ENCODE results near the gene ZNF740. TPM values are rescaled to one million over a fixed set of nuclear protein-coding genes. Genes with fewer than 3 reads are reported as not detected.

Gene ZNF740
- total RNA-seq, 1 donor from 2014 or later = 39.6 TPM

DNA sequence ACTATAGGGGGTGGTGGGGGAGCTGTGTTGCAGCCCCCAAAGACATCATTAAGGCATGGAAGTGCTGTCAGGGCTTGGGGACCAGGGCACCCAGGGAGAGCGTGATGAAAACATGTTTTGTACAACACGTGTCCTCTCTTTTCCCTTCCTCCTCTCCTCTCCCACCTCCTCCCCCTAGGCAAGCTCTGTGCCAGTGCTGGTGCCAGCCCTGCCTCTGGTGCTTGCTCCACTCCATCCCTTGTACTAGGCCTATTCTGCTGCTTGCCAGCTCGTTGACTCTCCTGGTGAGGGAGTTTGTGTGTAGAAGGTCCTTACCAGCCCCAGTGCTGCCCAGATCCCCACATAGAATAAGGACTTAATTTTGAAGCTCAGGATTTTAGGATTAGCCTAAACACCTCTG, 54.6 kb downstream of the ZNF740 start:
- TF ChIP-seq, protein P1, sequence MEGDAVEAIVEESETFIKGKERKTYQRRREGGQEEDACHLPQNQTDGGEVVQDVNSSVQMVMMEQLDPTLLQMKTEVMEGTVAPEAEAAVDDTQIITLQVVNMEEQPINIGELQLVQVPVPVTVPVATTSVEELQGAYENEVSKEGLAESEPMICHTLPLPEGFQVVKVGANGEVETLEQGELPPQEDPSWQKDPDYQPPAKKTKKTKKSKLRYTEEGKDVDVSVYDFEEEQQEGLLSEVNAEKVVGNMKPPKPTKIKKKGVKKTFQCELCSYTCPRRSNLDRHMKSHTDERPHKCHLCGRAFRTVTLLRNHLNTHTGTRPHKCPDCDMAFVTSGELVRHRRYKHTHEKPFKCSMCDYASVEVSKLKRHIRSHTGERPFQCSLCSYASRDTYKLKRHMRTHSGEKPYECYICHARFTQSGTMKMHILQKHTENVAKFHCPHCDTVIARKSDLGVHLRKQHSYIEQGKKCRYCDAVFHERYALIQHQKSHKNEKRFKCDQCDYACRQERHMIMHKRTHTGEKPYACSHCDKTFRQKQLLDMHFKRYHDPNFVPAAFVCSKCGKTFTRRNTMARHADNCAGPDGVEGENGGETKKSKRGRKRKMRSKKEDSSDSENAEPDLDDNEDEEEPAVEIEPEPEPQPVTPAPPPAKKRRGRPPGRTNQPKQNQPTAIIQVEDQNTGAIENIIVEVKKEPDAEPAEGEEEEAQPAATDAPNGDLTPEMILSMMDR (IDR thresholded peaks at IDR 0.05) = no peak
- no peak overlapping the region for H3K27ac Mint-ChIP-seq (ENCODE audit: unreplicated experiment)
- no peaks in the 10 kb centered on the region for H3K36me3 Mint-ChIP-seq (ENCODE audit: unreplicated experiment)
- H3K9me3 Mint-ChIP-seq (ENCODE audit: unreplicated experiment) = no peaks in the 10 kb centered on the region
- H3K4me3 Mint-ChIP-seq (ENCODE audit: unreplicated experiment) = no peak overlapping the region
- peaks cover 9% of the 10 kb centered on the region for H3K27me3 Mint-ChIP-seq (ENCODE audit: unreplicated experiment)
- peaks cover 46% of the 10 kb centered on the region for H3K4me1 Mint-ChIP-seq (ENCODE audit: unreplicated experiment)
- DNase-seq (ENCODE audit: extremely low spot score, unreplicated experiment) = no peak

DNA sequence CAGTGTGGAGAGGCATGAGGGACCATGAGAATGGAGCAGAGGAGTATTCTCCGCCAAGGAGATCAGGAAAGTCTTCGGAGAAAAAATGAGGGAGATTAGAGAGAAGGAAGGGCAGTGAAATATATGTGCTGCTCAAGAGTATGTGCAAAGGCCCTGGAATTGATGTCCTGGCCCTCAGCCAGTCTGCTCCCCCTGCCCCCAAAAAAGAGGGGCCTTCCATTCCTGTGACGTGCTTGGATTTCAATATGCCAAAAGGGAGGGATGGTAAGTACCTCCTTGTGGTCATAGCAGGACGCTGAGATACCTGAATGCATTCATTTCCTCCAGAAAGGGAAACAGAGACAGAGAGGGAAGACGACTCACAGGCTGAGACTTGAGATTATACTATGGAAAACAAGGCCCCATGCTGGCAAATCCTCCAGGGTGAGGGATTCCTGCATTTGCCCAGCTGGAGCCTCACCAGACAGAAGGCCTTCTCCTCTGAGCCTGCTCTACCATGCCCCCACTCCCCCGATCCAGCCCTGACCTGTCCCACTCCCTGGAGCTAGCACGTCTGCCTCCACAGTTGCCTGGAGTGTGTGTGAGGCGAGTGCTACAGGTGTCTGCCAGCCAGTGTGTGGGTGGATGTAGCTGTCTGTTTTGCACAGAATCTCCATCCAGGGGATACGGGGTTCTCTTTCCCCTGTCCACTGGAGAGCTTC, 55.4 kb downstream of the ZNF740 start:
- Mint-ChIP-seq H3K27ac (ENCODE audit: unreplicated experiment) (no peak overlapping the region), H3K27me3 (ENCODE audit: unreplicated experiment) (peaks cover 9% of the 10 kb centered on the region), H3K36me3 (ENCODE audit: unreplicated experiment) (no peaks in the 10 kb centered on the region), H3K4me3 (ENCODE audit: unreplicated experiment) (no peak overlapping the region), H3K4me1 (ENCODE audit: unreplicated experiment) (peaks cover 41% of the 10 kb centered on the region), H3K9me3 (ENCODE audit: unreplicated experiment) (no peaks in the 10 kb centered on the region)
- no peak for DNase-seq (ENCODE audit: extremely low spot score, unreplicated experiment)
- TF ChIP-seq, protein P1 (IDR thresholded peaks at IDR 0.05) = no peak

DNA sequence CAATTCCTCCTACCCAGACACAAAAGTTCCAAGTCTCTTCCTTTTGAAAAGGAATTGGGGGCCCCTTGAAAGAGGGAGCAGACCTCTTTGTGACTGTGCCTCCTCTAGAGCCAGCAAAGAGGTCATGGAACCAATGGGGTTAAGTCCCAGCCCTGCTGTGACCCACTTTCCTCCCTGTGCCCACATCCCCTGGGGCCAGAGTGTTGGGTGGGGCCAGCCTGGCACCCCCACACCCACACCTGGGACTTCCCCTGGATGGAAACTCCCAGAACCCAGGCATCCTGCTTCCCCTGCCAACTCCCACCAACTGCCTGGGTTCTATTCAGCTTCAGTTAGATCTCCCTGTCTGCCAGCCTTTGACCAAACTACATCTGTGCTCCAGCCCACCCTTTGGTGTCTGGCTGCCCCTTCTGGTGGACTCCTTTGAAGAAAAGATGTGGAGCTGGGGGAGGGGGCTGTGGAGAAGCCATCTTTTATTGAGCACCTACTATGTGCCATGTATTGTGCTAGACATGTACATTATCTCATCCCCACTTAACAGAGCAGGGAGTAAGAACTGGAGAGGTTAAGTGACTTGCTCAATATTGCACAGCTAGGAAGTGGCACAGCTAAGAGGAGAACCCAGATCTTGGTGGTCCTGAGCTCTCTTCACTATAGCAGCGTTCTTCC, 56.1 kb downstream of the ZNF740 start:
- Mint-ChIP-seq H3K4me3 (ENCODE audit: unreplicated experiment) (no peak overlapping the region), H3K27me3 (ENCODE audit: unreplicated experiment) (peaks cover 13% of the 10 kb centered on the region), H3K27ac (ENCODE audit: unreplicated experiment) (no peak overlapping the region), H3K9me3 (ENCODE audit: unreplicated experiment) (no peaks in the 10 kb centered on the region), H3K4me1 (ENCODE audit: unreplicated experiment) (peaks cover 34% of the 10 kb centered on the region), H3K36me3 (ENCODE audit: unreplicated experiment) (no peaks in the 10 kb centered on the region)
- TF ChIP-seq, protein P1 (IDR thresholded peaks at IDR 0.05) = no peak
- no peak for DNase-seq (ENCODE audit: extremely low spot score, unreplicated experiment)

DNA sequence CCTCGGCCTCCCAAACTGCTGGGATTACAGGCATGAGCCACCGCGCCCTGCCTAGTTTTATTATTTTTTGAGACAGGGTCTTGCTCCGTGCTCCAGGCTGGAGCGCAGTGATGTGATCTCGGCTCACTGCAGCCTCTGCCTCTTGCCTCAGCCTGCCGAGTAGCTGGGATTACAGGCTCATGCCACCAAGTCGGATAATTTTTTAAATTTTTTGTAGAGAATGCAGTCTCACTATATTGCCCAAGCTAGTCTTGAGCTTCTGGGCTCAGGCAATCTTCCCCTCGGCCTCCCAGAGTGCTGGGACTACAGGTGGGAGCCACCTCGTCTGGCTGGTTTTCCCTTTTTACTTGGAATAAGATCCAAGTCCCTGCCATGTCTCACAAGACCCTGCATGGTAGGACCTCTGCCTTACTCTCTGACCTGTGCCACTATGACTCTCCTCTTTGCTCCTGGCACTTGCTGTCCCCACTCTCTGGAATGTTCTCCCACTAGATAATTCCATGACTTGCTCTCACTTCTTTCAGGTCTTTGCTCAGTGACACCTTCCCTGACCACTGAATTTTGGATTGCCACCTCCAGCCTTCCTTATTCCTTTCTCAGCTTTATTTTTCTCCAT, 59.2 kb downstream of the ZNF740 start:
- Mint-ChIP-seq H3K4me3 (ENCODE audit: unreplicated experiment) (no peak overlapping the region), H3K27me3 (ENCODE audit: unreplicated experiment) (peaks cover 42% of the 10 kb centered on the region), H3K4me1 (ENCODE audit: unreplicated experiment) (peaks cover 11% of the 10 kb centered on the region), H3K9me3 (ENCODE audit: unreplicated experiment) (no peaks in the 10 kb centered on the region), H3K36me3 (ENCODE audit: unreplicated experiment) (no peaks in the 10 kb centered on the region), H3K27ac (ENCODE audit: unreplicated experiment) (no peak overlapping the region)
- TF ChIP-seq, protein P1 (IDR thresholded peaks at IDR 0.05) = no peak
- DNase-seq (ENCODE audit: extremely low spot score, unreplicated experiment) = no peak
